GM18873 (cell line): ENCODE results near the gene TMEM59L.

Source experiments
- ATAC-seq: cut with Tn5 transposase; IDR thresholded peaks from one replicate; pipeline ENCODE4 v1.9.1; 2021; ENCODE audit warnings: mild to moderate bottlenecking, moderate library complexity, moderate number of reproducible peaks; ENCODE audit not compliant: unreplicated experiment, low FRiP score

TMEM59L gene

DNA sequence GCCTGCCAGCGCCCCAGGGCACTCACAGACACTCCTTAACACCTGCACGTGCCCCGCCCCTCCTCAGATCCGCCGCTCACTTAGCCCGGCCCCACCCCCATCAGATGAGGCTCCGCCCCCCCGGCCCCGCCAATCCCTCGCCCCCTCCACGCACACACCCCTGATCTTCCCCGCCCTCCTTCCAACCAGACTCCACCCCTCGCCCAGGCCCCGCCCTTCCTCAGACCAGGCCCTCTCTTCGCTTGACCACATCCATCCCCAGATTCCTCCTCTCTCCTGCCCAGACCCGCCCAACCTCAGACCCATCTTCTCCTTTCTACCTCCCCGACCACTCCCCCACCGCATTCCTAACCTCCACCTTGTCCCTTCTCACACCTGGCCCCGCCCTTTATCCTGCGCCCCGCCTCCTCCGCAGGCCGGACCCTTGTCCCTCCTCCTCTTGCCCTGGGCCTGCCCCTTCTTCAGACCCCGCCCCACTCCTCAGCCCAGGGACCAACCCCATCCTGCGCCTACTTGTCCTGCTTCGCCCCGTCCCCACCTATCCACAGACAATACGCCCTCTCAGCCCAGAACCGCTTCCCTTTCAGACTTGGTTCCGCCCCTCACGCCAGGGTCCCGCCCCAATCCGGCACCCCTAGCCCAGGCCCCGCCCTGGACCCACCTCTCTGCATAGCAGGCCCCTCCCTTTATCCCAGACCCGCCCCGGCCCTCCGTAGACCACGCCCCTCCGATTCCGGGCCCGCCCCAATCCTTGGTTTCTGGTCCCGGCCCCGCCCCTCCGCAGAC is 23.7 kb downstream of the TMEM59L start:
- ATAC-seq: peak; percentile 66

GRCh38 chr19:18636969-18637629 is 24.4 kb downstream of the TMEM59L start, which contains the start of gene KLHL26:
Gene KLHL26, plus strand, starts transcription at chr19:18637028. Its CDS starts 27 bp downstream, at chr19:18637055.
- no peak for ATAC-seq

DNA sequence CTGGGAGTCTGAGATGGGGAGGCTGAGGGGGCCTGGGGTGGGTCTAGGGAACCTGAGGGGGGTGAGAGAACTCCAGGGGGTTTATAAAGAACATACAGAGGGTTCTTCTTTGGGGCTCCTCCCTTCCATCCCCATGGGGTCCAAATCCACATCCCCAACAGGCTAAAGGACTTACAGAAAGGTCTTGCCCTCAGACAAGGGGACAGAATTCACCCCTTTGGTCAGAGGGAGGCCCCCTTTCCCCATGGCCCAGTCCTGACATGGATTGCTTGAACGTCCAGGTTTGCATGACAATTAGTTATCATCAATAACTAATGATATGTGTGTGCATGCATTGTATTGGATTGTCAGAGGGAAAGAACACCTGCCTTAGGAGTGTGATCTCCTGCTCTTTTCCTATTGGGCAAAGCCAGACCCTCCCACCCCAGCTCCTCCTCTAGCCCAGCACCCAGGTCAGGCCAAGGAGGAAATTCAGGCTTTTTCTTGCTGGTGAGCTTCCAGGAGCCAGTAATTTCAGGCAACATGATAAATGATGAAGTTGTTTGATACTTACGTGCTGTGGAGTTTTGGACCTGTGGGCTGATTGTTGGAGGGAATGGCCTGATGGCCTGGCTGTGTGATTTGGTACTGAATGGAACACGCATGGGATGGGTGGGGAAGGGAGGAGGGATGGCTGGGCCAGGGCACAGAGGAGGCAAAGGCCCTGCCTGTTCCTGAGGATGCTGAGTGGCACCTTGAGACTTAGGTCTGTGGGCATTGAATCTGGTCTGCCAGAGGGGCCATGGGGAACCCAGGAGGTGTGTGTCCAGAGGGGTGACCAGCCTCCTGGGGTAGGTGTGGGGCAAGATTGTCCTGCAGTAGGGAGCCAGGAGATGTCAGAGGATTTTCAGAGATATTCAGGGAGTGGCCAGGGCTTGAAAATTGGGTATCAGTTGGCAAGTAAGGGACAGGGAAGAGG is 25.3 kb downstream of the TMEM59L start:
- no peak for ATAC-seq

DNA sequence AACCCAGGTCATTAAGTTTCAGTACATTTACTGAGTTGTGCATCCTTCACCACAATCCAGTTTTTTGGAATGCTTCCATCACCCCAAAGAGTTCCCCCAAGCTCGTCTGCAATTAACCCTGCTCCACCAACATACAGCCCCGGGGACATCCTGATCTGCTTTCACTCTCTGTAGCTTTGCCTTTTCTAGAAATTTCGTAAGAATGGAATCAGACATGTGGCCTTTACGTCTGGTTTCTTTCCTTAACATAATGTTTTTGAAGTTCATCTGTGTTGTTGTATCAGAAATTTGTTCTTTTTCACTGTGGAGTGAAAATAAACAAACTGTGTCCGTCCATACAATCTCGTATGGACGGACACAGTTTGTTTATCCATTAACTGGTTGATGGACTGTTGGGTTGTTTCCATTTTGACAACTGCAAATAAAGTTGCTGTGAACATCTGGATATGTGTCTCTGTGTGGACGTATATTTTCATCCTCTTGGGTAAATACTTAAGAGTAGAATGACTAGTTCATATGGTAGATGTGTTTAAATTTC is 27.1 kb downstream of the TMEM59L start:
- no peak for ATAC-seq

- no peak for ATAC-seq
Measured at GRCh38 chr19:18644196-18645034, 31.7 kb downstream of the TMEM59L start.

DNA sequence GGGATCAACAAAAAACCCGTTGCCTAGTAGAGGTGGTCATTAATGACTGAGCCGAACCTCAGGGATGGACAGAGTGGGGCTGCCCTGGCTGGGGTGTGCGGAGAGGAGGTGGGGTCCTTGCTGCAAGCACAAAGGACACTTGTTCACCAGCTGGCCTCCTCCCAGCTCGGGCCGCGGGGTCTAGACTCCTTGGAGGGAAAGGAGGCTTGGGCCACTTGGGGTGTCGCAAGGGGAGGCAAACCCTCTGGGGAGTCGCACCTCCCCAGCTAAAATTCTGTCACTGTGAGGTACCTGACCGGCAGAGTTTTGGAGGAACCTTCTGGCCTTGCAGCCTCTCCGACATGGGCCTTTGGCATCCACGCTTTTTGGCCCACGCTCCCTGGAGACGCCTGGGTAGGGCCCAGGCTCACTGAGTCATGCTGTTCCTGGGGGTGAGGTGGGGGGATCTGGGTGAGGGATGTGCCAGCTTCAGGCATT is 32.4 kb downstream of the TMEM59L start:
- ATAC-seq: no peak

DNA sequence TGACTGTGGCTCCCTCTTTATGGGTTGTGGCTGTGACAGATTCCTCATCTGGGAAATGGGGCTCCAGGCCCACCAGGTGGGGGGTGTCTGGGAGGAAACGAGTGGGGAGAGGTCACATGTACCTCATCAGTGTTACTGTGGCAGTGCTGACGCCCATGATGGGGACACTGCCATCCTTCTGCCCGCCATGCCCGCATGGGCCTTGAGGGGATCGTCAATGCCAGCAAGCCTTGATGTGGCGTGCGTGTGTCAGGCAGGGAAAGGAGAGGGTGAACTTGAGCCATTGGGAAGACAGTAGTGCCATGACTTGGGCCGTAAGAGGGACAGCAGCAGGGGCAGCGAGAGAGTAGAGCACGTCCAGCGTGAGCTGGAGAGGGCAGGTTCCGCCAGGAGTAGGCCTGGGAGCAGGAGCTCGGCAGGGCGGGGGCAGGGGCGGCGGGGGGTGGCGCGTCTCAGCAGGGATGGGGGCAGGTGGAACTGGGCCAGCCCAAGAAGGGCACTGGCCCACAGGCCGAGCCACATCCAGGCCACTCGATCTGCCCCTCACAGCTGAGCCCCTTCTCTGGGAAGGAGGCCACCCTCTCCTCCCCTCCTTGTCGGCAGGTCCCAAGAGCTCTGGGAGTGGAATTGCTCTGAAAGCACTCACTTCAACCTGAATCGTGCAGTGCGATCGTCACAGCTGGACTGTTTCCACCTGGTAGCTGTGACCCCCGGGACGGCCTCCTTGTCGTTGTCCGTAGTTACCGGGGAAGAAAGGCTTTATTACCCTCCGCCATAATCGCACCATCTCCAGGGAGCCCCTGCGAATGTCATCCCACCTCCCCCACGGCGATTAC is 34.1 kb downstream of the TMEM59L start:
- no peak for ATAC-seq

DNA sequence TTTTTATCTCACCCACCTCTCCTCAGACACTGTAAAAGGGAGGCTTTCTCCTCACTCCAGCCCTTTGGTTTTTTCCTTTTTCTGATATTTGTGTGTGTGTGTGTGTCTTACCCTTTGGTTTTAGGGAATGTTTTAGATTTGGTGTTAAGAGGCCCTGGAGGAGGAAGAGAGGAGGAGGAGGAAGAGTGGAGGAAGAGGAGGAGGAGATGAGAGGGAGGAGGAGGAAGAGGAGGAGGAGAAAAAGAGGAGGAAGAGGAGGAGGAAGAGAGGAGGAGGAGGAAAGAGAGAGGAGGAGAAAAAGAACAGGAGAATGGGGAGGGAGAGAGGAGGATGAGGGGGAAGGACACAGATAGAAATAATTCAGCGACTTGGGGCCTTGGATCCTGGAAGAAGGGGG is 34.7 kb downstream of the TMEM59L start:
- ATAC-seq: no peak

- no peak for ATAC-seq
Measured at GRCh38 chr19:18647807-18648206, 35.1 kb downstream of the TMEM59L start.

- no peak for ATAC-seq
Measured at GRCh38 chr19:18648973-18649315, 36.3 kb downstream of the TMEM59L start.

- ATAC-seq: no peak
Measured at GRCh38 chr19:18649371-18650020, 36.8 kb downstream of the TMEM59L start.

DNA sequence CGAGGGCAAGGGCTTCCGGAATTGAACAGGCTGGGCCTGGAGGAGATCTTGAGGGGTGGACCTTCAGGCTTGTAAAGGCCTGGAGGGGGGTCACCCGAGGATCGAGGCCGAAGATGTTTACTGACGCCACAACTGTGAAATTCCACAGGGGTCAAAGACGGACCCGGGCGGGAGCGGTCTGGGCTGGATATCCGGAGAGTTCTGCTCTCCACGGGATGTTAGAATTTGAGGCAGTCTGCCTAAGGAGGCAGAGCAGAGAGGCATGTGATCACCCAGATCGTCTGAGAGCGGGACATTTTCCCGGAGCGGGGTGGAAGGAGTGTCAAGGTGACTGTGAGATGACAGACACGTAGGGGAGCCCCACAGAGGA is 37.3 kb downstream of the TMEM59L start:
- no peak for ATAC-seq

DNA sequence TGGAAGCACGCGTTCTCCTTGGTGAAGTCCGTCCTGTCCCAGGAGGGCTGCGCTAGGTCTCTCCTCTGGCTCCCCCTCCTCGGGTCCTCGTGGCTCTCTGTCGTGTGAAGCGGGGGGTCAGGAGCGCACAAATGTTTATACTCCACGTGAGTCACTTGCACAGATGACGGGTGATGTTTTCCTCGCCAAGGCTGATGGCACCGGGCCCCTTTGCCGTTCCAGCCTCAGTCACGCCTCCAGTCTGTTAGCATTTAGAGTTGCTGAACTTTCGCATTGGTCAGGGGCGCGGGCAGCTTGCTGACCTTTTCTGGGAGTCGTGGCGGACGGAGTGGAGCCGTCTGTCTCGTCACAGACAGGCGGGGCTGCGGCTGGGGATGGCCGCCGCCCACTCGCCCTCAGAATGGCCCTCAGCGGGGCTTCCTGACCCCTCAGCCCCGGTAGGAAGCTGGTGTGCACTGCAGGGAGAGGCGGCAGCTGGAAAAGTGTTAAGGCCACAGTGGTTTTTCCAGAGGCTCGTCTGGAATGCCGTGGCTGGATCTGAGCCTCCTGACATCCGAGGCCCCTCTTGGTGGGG is 37.9 kb downstream of the TMEM59L start:
- no peak for ATAC-seq

- no peak for ATAC-seq
Measured at GRCh38 chr19:18651300-18651699, 38.6 kb downstream of the TMEM59L start.

GRCh38 chr19:18651733-18652132 is 39.1 kb downstream of the TMEM59L start:
- no peak for ATAC-seq

- ATAC-seq: no peak
Measured at GRCh38 chr19:18653853-18654252, 41.2 kb downstream of the TMEM59L start.

- ATAC-seq: no peak
Measured at GRCh38 chr19:18654469-18654868, 41.8 kb downstream of the TMEM59L start.
